ENCODE measurements around the gene BRME1. TPM values are rescaled to one million over a fixed set of nuclear protein-coding genes. Genes with fewer than 3 reads are reported as not detected.
A peak's percentile ranks its signal among the peaks of the same experiment; 100 is the strongest.

BRME1 gene
- total and polyA plus RNA-seq, 2 of the 13 experiments (the other 11 are each of a cell fraction or from before 2014, with no cell fraction given) = 0.74 to 1.5 TPM

DNA sequence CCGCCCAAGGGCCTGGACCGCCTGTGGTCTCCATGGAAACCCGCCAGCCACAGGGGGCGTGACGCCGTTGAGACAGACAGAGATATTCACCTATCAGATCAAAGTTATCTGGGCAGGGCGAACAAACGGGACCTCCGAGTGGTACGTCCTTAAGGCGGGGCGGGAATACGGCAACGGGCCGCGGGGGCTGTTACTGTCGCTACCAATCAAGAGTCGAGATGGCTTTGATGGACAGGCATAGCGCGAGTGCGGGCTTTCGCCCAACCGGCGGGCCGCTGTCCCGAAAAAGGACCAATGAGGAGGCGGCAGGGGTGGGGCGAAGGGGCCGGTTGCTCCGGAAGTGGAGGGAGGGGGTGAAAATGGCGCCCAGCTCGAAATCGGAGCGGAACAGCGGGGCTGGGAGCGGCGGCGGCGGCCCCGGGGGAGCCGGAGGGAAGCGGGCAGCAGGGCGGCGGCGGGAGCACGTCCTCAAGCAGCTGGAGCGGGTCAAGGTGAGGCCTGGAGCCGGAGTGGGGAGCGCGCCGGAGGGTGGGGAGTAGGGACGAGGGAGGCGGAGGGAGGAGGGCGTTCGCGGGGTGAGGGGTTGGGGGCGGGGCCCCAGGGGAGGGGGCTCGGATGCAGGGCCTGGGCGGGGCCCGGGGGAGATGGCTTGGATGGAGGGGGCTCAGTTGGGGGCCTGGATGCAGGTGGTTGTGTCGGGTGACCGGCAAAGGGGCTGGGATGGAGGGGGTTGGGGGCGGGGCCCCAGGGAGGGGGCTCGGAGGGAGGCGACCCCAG, 46.4 kb upstream of the BRME1 start, which contains the start of gene DCAF15 (continued):
- TF ChIP-seq, protein P1, sequence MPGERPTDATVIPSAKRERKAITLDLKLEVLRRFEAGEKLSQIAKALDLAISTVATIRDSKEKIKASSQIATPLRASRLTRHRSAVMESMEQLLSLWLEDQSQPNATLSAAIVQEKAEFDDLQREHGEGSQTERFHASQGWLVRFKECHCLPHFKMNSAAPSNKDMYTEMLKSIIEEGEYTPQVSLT (CRISPR knock-in tag; IDR thresholded peaks at IDR 0.05; ENCODE audit: borderline replicate concordance, low read depth) = no peak
- TF ChIP-seq, protein P2, sequence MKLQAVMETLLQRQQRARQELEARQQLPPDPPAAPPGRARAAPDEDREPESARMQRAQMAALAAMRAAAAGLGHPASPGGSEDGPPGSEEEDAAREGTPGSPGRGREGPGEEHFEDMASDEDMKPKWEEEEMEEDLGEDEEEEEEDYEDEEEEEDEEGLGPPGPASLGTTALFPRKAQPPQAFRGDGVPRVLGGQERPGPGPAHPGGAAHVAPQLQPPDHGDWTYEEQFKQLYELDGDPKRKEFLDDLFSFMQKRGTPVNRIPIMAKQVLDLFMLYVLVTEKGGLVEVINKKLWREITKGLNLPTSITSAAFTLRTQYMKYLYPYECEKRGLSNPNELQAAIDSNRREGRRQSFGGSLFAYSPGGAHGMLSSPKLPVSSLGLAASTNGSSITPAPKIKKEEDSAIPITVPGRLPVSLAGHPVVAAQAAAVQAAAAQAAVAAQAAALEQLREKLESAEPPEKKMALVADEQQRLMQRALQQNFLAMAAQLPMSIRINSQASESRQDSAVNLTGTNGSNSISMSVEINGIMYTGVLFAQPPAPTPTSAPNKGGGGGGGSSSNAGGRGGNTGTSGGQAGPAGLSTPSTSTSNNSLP (IDR thresholded peaks at IDR 0.05; ENCODE audit: low read depth, low read length) = 0 out of 2 replicates have a peak, but pooled peaks have one; percentile 36
- TF ChIP-seq ZNF558 (CRISPR knock-in tag; IDR thresholded peaks at IDR 0.05; ENCODE audit: borderline replicate concordance) (no peak), MXI1 (IDR thresholded peaks at IDR 0.05; ENCODE audit: borderline replicate concordance, low read depth, low read length) (peak; percentile 25; the same call in 1 of the 3 replicates), RFX5 (IDR thresholded peaks at IDR 0.05; ENCODE audit: low read depth, low read length) (no peak), ZNF572 (CRISPR knock-in tag; IDR thresholded peaks at IDR 0.05) (0 out of 2 replicates have a peak, but pooled peaks have one; percentile 75), RNF2 (conservative IDR thresholded peaks at IDR 0.05; ENCODE audit: low read depth) (no peak), ZNF792 (CRISPR knock-in tag; IDR thresholded peaks at IDR 0.05) (0 out of 2 replicates have a peak, but pooled peaks have one; percentile 41), SAFB2 (CRISPR knock-in tag; IDR thresholded peaks at IDR 0.05; ENCODE audit: borderline replicate concordance, low read depth) (0 out of 2 replicates have a peak, but pooled peaks have one; percentile 41), ELF1 (CRISPR knock-in tag; IDR thresholded peaks at IDR 0.05) (peak; percentile 81), ARNT2 (CRISPR knock-in tag; IDR thresholded peaks at IDR 0.05; ENCODE audit: low read depth) (0 out of 2 replicates have a peak, but pooled peaks have one; percentile 1), HDAC1 (CRISPR knock-in tag; IDR thresholded peaks at IDR 0.05) (peak; percentile 84)
- TF ChIP-seq, protein P3, sequence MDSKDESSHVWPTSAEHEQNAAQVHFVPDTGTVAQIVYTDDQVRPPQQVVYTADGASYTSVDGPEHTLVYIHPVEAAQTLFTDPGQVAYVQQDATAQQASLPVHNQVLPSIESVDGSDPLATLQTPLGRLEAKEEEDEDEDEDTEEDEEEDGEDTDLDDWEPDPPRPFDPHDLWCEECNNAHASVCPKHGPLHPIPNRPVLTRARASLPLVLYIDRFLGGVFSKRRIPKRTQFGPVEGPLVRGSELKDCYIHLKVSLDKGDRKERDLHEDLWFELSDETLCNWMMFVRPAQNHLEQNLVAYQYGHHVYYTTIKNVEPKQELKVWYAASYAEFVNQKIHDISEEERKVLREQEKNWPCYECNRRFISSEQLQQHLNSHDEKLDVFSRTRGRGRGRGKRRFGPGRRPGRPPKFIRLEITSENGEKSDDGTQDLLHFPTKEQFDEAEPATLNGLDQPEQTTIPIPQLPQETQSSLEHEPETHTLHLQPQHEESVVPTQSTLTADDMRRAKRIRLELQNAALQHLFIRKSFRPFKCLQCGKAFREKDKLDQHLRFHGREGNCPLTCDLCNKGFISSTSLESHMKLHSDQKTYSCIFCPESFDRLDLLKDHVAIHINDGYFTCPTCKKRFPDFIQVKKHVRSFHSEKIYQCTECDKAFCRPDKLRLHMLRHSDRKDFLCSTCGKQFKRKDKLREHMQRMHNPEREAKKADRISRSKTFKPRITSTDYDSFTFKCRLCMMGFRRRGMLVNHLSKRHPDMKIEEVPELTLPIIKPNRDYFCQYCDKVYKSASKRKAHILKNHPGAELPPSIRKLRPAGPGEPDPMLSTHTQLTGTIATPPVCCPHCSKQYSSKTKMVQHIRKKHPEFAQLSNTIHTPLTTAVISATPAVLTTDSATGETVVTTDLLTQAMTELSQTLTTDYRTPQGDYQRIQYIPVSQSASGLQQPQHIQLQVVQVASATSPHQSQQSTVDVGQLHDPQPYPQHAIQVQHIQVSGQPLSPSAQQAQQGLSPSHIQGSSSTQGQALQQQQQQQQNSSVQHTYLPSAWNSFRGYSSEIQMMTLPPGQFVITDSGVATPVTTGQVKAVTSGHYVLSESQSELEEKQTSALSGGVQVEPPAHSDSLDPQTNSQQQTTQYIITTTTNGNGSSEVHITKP (CRISPR knock-in tag; IDR thresholded peaks at IDR 0.05; ENCODE audit: low read depth) = 0 out of 2 replicates have a peak, but pooled peaks have one; percentile 33
- TF ChIP-seq, protein P4, sequence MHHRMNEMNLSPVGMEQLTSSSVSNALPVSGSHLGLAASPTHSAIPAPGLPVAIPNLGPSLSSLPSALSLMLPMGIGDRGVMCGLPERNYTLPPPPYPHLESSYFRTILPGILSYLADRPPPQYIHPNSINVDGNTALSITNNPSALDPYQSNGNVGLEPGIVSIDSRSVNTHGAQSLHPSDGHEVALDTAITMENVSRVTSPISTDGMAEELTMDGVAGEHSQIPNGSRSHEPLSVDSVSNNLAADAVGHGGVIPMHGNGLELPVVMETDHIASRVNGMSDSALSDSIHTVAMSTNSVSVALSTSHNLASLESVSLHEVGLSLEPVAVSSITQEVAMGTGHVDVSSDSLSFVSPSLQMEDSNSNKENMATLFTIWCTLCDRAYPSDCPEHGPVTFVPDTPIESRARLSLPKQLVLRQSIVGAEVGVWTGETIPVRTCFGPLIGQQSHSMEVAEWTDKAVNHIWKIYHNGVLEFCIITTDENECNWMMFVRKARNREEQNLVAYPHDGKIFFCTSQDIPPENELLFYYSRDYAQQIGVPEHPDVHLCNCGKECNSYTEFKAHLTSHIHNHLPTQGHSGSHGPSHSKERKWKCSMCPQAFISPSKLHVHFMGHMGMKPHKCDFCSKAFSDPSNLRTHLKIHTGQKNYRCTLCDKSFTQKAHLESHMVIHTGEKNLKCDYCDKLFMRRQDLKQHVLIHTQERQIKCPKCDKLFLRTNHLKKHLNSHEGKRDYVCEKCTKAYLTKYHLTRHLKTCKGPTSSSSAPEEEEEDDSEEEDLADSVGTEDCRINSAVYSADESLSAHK (CRISPR knock-in tag; IDR thresholded peaks at IDR 0.05; ENCODE audit: borderline replicate concordance) = no peak
- TF ChIP-seq, protein P5, sequence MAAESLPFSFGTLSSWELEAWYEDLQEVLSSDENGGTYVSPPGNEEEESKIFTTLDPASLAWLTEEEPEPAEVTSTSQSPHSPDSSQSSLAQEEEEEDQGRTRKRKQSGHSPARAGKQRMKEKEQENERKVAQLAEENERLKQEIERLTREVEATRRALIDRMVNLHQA (CRISPR knock-in tag; IDR thresholded peaks at IDR 0.05) = no peak
- TF ChIP-seq, protein P6, sequence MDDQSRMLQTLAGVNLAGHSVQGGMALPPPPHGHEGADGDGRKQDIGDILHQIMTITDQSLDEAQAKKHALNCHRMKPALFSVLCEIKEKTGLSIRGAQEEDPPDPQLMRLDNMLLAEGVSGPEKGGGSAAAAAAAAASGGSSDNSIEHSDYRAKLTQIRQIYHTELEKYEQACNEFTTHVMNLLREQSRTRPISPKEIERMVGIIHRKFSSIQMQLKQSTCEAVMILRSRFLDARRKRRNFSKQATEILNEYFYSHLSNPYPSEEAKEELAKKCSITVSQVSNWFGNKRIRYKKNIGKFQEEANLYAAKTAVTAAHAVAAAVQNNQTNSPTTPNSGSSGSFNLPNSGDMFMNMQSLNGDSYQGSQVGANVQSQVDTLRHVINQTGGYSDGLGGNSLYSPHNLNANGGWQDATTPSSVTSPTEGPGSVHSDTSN (CRISPR knock-in tag; IDR thresholded peaks at IDR 0.05; ENCODE audit: borderline replicate concordance) = peak; percentile 97; the same call in 1 of the 2 replicates
- TF ChIP-seq, protein P7, sequence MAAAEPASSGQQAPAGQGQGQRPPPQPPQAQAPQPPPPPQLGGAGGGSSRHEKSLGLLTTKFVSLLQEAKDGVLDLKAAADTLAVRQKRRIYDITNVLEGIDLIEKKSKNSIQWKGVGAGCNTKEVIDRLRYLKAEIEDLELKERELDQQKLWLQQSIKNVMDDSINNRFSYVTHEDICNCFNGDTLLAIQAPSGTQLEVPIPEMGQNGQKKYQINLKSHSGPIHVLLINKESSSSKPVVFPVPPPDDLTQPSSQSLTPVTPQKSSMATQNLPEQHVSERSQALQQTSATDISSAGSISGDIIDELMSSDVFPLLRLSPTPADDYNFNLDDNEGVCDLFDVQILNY (CRISPR knock-in tag; conservative IDR thresholded peaks at IDR 0.05) = peak; percentile 64
